ENCODE results near the gene CCDC134.

GRCh38 chr22:41793871-41794270 is 6.6 kb upstream of the CCDC134 start:
- no peak for TF ChIP-seq CTCF (IDR thresholded peaks at IDR 0.05)
- no peak for TF ChIP-seq POLR2A (IDR thresholded peaks at IDR 0.05)

Data from lower leg skin (tissue), 3 donors.